ENCODE measurements around the gene MRC2. TPM values are rescaled to one million over a fixed set of nuclear protein-coding genes. Genes with fewer than 3 reads are reported as not detected.

Gene MRC2
- total and polyA plus RNA-seq, 2 of the 13 experiments (the other 11 are each of a cell fraction or from before 2014, with no cell fraction given), result not detected

DNA sequence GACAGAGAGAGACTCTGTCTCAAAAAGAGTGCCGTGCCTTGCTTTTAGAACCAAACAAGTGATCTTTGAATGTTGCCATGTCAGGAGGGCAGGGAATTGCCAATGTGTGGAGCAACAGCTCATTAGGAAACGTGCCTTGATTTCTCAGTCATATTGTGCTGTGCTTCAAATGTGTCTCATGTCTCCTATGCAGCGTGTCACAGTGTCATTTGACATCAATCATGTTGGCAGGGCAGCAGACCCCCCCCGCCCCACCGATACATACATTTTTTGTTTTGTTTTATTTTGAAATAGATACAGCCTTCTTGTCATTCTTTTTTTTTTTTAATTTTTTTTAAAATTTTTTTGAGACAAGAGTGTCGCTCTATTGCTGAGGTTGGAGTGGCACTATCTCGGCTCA, 22.1 kb downstream of the MRC2 start:
- intact Hi-C loops (cut with micrococcal nuclease; ENCODE audit: unreplicated experiment) (no loop called here), in situ Hi-C loops (cut with HindIII; ENCODE audit: extremely low pct_ligation_motif_present, low pct_unique_long_range_greater_than_20kb) (no loop called here)
- no peak overlapping the region for H3K4me2 ChIP-seq (ENCODE audit: low read depth, low read length)
- H3K4me1 ChIP-seq (ENCODE audit: insufficient read depth, low read length), result peaks cover 26% of the 10 kb centered on the region
- TF ChIP-seq ZBTB46 (CRISPR knock-in tag; IDR thresholded peaks at IDR 0.05; ENCODE audit: borderline replicate concordance) (no peak), ZNF264 (CRISPR knock-in tag; IDR thresholded peaks at IDR 0.05) (no peak), ZFY (CRISPR knock-in tag; IDR thresholded peaks at IDR 0.05) (no peak), ZNF678 (CRISPR knock-in tag; IDR thresholded peaks at IDR 0.05) (no peak), ATF7-NPFF (CRISPR knock-in tag; IDR thresholded peaks at IDR 0.05; ENCODE audit: low read depth) (no peak), WIZ (CRISPR knock-in tag; IDR thresholded peaks at IDR 0.05) (no peak), ZNF512B (CRISPR knock-in tag; IDR thresholded peaks at IDR 0.05; ENCODE audit: borderline replicate concordance) (no peak), MAF1 (CRISPR knock-in tag; IDR thresholded peaks at IDR 0.05; ENCODE audit: borderline replicate concordance) (no peak), SOX6 (IDR thresholded peaks at IDR 0.05) (no peak), SOX6 (CRISPR knock-in tag; IDR thresholded peaks at IDR 0.05) (no peak), SRSF9 (IDR thresholded peaks at IDR 0.05; ENCODE audit: borderline replicate concordance, insufficient read depth, low read depth, low read length, poor library complexity, severe bottlenecking) (no peak), MEF2D (CRISPR knock-in tag; IDR thresholded peaks at IDR 0.05) (no peak), CBX5 (CRISPR knock-in tag; IDR thresholded peaks at IDR 0.05; ENCODE audit: borderline replicate concordance) (no peak), ZNF468 (CRISPR knock-in tag; IDR thresholded peaks at IDR 0.05) (no peak), ZFP36 (IDR thresholded peaks at IDR 0.05; ENCODE audit: borderline replicate concordance, low read depth, low read length, partially characterized antibody) (no peak)
- TF ChIP-seq, protein P1, sequence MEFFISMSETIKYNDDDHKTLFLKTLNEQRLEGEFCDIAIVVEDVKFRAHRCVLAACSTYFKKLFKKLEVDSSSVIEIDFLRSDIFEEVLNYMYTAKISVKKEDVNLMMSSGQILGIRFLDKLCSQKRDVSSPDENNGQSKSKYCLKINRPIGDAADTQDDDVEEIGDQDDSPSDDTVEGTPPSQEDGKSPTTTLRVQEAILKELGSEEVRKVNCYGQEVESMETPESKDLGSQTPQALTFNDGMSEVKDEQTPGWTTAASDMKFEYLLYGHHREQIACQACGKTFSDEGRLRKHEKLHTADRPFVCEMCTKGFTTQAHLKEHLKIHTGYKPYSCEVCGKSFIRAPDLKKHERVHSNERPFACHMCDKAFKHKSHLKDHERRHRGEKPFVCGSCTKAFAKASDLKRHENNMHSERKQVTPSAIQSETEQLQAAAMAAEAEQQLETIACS (CRISPR knock-in tag; IDR thresholded peaks at IDR 0.05), result no peak
- no peaks in the 10 kb centered on the region for H3K79me2 ChIP-seq (ENCODE audit: insufficient read depth, low read length)
- no peaks in the 10 kb centered on the region for H4K20me1 ChIP-seq (ENCODE audit: insufficient read depth, low read length)
- peaks cover 10 to 63% of the 10 kb centered on the region in 2 experiments; a peak in 4 of 5 replicates for H3K27me3 ChIP-seq (ENCODE audit: control insufficient read depth in 1 of 2, insufficient read depth in 2 of 2, low read length in 2 of 2)
- H2AFZ ChIP-seq (ENCODE audit: low read length), result no peak overlapping the region
- DNase-seq (ENCODE audit: low spot score) (no peak), FAIRE-seq (no peak), ATAC-seq (no peak)
- no peak overlapping the region for H3K27ac ChIP-seq (ENCODE audit: extremely low read length, insufficient read depth, low read length)
- 49% methylated on average over 7 of the region's 7 CpGs for WGBS (ENCODE audit: low lambda C conversion rate)
- H3K36me3 ChIP-seq (replicated peaks in 1 of 2; ENCODE audit: control insufficient read depth in 1 of 2, insufficient read depth in 2 of 2, low read length in 2 of 2), result no peaks in the 10 kb centered on the region
- no peaks in the 10 kb centered on the region for H3K9me3 ChIP-seq (ENCODE audit: low read length)
- no peak overlapping the region for H3K9ac ChIP-seq (ENCODE audit: insufficient read depth, low read depth, low read length)
- no TSS peak for BruUV-seq (replicated peaks)
- ChIA-PET POLR2A (no interaction called here), CTCF (ENCODE audit: low intra/inter-chr PET ratio, low total read pairs) (no interaction called here)
- H3K4me3 ChIP-seq (replicated peaks in 1 of 3; ENCODE audit: insufficient read depth in 1 of 3, low read depth in 2 of 3, low read length in 3 of 3), result no peak overlapping the region

Data from HepG2 (cell line).